ENCODE results near the gene ABCA12.
"Not testable (repeated sequence)": the region's sequence is repeated elsewhere in the genome, so short reads cannot be mapped to it uniquely, and the experiment has no call there.

Gene ABCA12, protein sequence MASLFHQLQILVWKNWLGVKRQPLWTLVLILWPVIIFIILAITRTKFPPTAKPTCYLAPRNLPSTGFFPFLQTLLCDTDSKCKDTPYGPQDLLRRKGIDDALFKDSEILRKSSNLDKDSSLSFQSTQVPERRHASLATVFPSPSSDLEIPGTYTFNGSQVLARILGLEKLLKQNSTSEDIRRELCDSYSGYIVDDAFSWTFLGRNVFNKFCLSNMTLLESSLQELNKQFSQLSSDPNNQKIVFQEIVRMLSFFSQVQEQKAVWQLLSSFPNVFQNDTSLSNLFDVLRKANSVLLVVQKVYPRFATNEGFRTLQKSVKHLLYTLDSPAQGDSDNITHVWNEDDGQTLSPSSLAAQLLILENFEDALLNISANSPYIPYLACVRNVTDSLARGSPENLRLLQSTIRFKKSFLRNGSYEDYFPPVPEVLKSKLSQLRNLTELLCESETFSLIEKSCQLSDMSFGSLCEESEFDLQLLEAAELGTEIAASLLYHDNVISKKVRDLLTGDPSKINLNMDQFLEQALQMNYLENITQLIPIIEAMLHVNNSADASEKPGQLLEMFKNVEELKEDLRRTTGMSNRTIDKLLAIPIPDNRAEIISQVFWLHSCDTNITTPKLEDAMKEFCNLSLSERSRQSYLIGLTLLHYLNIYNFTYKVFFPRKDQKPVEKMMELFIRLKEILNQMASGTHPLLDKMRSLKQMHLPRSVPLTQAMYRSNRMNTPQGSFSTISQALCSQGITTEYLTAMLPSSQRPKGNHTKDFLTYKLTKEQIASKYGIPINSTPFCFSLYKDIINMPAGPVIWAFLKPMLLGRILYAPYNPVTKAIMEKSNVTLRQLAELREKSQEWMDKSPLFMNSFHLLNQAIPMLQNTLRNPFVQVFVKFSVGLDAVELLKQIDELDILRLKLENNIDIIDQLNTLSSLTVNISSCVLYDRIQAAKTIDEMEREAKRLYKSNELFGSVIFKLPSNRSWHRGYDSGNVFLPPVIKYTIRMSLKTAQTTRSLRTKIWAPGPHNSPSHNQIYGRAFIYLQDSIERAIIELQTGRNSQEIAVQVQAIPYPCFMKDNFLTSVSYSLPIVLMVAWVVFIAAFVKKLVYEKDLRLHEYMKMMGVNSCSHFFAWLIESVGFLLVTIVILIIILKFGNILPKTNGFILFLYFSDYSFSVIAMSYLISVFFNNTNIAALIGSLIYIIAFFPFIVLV (N-terminal part only)

DNA sequence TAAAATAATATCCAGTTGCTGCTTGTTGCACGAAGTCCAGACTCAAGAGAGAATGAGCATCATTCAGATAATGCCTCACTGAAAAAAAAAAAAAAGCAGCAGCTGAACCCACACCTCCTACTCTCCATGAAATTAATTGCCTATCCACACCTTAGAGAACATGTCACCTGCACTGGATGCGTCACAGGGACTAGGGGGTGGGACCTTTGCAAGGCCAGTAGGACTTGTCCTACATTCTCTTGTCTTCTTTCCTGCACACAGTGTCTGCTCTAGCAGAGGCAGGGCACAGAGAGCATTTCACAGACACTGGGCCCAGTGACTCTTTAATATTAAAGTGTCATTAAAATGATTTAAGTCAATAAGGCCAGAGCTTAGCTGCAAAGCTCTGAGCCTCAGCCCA is at the start of gene ABCA12:
Gene ABCA12, minus strand, starts transcription at position 148 of the 400 bp plus-strand sequence. CDS start 418 bp downstream, outside the sequence.
- DNase-seq (ENCODE audit: extremely low read depth in 1 of 2, low read depth in 1 of 2), result no peak

DNA sequence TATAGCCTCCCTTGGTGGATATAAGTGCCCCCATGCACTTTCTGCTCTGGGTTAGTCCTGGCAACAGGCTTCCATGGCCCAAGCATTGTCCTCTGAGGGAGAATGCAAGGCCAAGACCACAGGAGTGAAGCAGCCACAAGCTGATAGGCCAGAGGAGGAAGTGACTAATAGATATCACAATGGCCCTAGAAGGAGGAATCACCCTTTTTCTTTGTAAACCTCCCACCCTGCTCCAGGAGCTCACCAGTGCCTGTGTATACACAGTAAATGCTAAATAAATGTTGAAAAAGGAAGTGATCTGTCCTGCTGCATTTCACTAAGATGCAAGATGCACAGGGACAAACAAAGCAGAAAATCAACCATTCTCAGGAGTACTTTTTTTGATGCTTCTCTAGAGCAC is 49.7 kb upstream of the ABCA12 start:
- DNase-seq (ENCODE audit: extremely low read depth in 1 of 2, low read depth in 1 of 2), result no peak

DNA sequence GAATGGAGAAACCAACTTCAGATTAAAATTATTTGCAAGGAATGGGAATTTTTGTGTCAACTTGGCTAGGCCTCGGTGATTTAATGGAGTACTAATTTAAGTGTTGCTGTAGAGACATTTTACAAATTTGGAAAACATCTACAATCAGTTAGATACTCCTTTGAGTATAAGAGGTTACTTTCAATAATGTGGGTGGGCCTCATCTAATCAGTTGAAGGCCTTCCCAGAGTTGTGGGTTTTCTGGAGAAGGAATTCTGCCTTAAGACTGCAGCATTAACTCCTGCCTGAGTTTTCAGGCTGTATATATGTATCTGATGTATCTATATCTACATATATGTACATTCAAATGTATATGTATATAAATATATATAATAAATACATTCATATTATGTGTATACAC is 47.6 kb upstream of the ABCA12 start:
- DNase-seq (ENCODE audit: extremely low read depth in 1 of 2, low read depth in 1 of 2), result no peak

DNA sequence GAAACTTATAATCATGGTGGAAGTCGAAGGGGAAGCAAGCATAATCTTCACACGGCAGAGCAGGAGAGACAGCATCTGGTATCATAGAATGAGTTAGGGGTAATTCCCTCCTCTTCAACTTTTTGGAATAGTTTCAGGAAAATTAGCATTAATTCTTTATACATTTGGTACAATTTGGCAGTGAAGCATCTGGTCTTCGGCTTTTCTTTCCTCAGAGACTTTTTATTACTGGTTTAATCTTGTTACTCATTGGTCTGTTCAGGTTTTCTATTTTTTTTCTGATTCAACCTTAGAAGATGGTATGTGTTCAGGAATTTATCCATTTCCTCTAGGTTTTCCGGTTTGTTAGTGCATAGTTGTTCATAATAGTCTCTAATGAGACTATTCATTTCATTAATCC is 39.7 kb upstream of the ABCA12 start:
- DNase-seq (ENCODE audit: extremely low read depth in 1 of 2, low read depth in 1 of 2), result no peak

DNA sequence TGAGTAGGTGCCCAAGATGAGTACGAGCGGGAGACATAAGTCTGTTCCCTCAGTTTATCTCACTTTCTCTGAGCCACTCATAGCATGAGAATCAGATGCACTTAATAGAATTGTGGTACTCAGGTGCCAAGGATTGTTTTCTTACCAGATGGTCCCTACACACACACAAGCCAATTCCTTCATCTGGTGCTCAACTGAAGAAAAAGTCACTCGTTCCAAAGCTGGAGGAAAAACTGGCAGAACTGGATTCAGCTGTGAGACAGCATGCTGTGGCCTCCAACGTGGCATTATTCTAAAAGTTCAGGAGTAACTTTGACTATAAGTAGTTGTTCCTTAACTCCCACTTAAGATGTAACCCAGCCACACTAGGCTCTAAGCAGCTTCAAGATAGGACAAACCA is 33.4 kb upstream of the ABCA12 start:
- no peak for DNase-seq (ENCODE audit: extremely low read depth in 1 of 2, low read depth in 1 of 2)

DNA sequence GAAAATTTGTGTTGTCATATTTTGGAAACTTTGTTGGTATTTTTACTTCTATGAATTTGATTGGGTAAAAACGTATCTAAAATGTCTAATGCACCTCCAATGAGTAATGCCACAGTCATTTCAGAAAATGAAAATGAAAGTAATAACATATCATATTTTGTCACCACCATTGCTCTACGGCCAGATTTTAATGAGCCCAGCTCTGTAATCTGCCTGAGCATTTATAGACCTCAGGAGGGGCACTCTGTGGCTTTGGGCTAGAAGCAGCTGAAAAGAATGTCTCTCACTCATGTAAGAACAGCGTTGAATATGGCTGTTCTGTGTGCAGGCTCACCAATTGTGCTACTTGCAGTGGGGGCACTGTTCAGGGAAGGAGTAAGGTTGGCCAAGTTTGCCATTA is 32.7 kb upstream of the ABCA12 start:
- no peak for DNase-seq (ENCODE audit: extremely low read depth in 1 of 2, low read depth in 1 of 2)

DNA sequence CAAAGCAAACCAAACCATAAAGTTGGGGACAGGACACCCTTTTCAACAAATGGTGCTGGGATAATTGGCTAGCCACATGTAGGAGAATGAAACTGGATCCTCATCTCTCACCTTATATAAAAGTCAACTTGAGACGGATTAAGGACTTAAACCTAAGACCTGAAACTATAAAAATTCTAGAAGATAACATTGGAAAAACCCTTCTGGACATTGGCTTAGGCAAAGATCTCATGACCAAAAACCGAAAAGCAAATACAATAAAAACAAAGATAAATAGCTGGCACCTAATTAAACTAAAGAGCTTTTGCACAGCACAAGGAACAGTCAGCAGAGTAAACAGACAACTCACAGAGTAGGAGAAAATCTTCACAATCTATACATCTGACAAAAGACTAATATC is 28.1 kb upstream of the ABCA12 start:
- DNase-seq (ENCODE audit: extremely low read depth in 1 of 2, low read depth in 1 of 2), result not testable (repeated sequence)

DNA sequence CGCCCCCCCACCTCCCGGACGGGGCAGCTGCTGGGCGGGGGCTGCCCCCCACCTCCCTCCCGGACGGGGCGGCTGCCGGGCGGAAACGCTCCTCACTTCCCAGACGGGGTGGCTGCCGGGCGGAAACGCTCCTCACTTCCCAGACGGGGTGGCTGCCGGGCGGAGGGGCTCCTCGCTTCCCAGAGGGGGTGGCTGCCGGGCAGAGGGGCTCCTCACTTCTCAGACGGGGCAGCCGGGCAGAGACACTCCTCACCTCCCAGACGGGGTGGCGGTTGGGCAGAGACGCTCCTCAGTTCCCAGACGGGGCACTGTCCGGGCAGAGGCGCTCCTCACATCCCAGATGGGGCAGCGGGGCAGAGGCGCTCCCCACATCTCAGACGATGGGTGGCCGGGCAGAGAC is 24.9 kb upstream of the ABCA12 start:
- DNase-seq (ENCODE audit: extremely low read depth in 1 of 2, low read depth in 1 of 2), result not testable (repeated sequence)

DNA sequence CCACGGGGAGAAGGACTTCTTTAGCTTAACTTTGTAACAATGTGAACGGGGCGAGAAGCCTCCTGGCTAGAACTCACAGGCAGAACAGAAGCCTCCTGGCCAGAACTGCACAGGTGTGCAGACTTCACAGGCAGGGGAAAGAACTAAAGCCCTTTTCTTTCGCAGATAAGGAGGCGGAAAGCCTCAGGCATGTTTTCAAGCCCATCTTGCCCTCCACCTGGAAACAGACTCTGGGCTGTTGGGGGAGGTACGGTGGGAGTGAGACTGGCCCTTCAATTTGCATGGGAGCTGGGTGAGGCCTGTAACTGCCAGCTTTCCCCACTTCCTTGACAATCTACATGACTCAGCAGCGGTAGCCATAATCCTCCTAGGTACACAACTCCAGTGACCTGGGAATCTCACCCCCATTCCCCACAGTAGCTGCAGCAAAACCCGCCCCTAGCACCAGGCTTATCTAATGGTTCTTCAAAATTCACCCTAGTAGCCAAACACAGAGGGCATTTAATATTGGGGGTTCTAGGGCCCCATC is 22.9 kb upstream of the ABCA12 start:
- no peak for DNase-seq (ENCODE audit: extremely low read depth in 1 of 2, low read depth in 1 of 2)

DNA sequence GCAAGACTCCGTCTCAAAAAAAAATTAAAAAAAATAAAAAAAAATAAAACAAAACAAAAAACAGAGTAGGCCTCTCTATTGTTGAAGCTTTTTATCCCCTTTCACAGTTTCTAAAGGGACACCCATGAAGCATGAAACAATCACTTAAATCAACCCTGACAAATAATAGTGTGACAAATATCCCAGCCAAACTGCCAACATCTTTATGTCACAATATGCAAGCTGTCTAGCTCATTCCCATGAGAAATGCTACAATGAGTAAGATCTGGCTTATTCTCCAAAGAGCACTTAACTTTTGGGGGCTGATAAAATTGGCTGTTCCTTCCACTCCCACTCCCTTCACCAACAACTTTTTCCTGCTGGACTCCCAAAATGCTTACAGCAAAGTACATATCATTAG is 21.7 kb upstream of the ABCA12 start:
- DNase-seq (ENCODE audit: extremely low read depth in 1 of 2, low read depth in 1 of 2), result no peak

DNA sequence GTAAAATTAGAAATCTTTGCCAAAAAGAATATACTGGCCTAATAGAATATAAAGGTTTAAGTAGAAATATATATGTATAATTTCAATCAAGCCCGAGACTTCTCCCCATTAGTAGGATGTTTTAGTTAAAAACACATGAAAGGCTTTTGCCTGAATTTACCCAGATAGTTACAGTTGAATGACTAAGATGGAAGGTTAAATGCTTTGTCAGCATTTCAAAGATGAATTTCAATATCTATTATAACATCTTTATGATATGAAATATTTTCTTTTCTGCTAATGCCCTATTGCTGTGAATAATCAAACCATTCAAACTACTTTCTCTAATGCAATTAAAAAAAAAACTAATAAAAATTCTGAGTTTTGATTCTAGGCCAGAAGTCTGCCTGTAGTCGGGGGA is 18.0 kb upstream of the ABCA12 start:
- DNase-seq (ENCODE audit: extremely low read depth in 1 of 2, low read depth in 1 of 2), result no peak

DNA sequence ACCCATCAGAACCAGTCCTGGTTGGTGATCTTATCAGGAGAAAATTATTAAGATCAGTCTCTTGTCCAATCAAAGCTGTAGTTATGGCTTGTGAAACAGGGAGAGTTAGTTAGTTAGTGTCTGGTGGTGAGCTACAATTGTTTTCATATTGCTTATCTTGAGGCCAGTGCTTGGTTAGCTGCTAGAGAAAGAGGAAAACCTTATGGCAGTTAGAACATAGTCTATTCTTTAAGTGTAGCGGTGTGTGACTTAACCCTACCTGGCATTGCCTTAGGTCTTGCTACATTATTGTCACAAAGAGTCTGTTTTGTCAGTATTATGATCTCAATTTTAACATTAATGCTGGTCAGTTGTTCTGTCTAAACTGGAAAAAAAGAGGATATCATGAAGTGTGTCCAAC is 11.5 kb upstream of the ABCA12 start:
- DNase-seq (ENCODE audit: extremely low read depth in 1 of 2, low read depth in 1 of 2), result no peak

DNA sequence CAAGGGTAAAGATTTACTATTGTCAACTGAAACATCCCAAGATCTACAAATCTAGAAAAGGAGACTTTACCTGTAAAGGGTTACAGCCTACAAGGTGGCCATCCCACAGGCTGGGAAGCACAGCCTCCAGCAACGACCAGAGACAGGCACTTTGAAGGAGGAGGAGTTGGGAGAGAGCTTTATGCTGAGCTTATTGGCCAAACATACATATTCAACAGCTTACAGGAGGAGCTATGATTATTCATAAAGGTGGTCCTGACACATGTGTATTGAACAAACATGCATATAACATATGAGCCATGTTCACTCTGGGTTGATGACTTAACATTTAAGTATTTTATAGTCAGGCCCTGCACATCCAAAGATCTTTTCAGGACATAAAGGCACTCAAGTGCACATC is 11.1 kb upstream of the ABCA12 start:
- DNase-seq (ENCODE audit: extremely low read depth in 1 of 2, low read depth in 1 of 2), result no peak

DNA sequence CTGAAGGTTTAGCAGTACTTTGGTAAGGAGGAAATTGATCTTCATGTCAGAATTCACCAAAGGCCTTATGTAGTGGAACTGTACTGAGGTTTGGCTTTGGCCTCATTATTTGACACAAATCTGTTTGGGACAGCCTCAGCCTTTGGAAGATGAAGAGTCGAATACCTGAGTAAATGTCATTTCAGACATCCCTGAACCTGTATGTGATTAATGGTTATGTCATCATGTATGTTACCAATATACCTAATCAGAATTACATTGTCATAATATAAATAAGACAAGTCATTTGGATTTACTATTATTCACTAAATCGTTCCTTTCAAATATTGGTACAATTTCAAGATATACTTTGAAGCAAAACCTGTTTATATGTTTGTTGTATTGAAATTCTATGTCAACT is 10.6 kb upstream of the ABCA12 start:
- no peak for DNase-seq (ENCODE audit: extremely low read depth in 1 of 2, low read depth in 1 of 2)

DNA sequence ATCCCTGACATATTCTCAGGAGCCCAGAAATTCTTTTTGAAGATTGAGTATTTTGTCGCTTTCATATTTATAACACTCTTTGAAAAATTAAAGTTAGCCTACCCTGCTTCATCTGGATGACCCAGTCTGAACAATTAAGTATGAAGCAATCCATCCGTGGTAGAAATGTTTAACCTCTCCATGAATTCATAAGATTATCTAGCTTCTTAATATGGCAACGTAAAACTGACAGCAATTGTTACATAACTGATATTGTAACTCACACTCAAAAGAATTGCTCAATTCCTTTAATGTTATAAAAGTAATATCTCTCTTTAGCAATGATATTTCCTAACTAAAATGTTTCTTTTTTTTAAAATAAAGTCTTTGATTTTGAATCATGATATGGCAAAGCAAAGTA is 7.2 kb upstream of the ABCA12 start:
- no peak for DNase-seq (ENCODE audit: extremely low read depth in 1 of 2, low read depth in 1 of 2)

DNA sequence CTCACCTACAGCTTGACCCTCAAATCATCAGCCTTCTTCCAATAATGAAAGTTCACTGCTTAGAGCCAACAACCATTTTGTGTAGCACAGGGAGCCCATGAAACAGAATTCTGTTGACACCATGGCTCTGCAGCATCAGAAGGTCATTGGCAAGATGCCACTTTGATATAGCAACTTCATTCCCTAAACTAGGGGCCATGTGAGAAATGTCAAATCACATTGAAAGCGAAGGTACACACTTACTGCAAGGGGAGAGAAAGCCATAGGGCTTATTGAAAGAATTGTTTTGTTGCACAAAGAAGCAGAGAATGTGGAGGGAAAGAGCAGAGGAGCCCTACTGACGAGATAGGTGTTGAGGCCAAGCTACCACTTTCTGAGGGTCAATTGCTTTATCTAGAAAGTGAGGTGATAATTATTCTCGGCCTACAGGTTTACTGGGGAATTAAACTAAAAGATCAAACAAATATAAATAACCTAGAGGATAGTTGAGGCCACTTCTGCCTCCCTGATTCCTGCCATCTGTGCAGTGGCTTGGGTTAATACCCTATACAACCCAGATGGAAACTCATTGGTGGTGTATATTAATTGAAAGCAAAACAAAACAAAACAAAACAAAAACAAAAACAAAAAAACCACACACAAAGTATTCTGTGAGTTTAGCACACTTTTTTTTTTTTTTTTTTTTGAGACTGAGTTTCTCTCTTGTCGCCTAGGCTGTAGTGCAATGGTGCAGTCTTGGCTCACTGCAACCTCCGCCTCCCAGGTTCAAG is 5.9 kb upstream of the ABCA12 start:
- DNase-seq (ENCODE audit: extremely low read depth in 1 of 2, low read depth in 1 of 2), result no peak

DNA sequence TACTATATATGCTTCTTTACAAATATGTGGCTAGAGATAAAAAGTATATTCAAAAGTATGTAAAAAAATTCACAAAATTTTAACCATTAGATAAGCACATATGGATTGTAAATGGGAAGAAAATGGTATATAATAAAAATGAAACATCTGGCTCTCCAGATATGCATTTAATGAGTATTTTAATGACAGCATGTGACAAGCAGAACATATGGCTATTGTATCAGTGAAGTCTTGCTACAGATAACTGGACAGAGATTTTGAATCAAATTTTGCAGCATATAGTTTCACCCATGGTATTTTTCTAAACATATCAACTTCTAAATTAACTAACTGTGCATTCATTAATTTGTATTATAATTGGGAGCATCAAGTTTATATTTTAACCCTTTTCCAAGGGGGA is 5.0 kb upstream of the ABCA12 start:
- DNase-seq (ENCODE audit: extremely low read depth in 1 of 2, low read depth in 1 of 2), result no peak

DNA sequence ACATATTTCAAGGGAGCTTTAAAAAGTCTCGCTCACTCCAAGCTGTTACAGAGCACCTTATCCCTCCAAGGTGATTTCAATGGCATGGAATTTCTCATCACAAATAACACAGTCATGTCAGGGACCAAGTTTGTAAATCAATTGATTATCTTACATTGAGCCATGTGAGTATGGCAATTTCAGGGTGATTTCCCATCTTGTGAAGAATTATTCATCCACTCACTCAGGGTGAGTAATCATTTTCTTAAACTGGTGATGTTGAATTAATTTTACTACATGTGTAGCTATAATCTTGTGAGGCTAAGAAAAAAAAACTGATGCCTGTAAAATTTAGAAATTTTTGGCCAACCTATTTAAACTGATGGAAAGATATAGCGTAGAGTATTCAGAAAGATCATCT is 3.3 kb upstream of the ABCA12 start:
- no peak for DNase-seq (ENCODE audit: extremely low read depth in 1 of 2, low read depth in 1 of 2)

DNA sequence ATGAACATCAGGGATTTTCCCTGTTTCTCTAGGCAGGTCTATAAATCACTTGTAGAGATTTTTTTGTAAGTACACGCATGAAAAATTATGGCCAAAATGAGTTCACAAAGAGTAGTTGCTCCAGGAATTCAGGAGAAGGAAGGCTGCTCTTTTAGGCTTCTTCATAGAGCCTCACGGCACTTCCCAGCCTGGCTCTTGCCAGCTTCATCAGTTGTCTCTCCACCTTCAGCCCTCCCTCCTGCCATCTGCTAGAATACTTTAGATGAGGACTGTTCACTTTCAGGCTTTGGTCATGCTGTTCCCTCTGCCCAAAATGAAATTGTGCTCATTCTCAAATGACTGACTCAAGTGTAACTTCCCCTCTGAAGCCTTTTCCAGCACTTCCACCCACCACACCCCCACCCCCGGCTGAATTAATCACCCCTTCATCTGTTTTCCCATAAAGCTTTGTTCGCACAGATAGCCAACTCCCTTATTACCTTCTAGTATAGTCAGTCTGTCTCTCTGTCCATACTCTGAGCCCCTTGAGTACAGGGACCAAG is 1.8 kb upstream of the ABCA12 start:
- no peak for DNase-seq (ENCODE audit: extremely low read depth in 1 of 2, low read depth in 1 of 2)

DNA sequence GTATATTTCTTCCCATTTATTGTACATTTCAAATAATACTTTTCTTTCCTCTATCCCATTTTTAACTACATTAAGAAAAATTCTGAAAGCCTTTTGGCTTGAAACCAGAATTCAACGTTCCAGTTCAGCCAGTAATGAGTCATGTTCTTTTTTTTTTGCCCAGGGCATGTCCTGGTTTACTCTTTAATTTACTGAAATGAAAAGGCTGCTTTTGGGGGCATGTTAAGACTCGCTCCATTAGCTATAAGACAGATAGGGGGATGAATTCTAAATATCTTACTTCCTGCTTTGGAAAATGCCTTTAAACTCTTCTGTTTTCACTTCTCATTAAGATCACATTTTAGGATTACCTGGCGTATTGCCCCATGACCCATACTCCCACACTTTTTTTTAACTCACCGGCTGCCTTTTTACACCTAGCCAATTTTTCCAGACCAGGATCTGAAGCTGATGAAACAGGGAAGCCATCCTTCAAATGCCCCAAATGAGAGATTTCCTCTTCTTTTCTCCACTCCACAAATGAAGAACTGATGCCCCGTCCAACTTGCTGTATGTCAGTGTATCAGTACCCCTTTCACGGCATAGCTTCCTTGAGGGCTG is 585 bp downstream of the ABCA12 start:
- DNase-seq (ENCODE audit: extremely low read depth in 1 of 2, low read depth in 1 of 2), result no peak

Data from activated CD8-positive, alpha-beta memory T cell treated with anti-CD3 and anti-CD28 coated beads for 1 hour (primary cell).